Ureter (tissue), 1 donor: Measurements from ENCODE around the gene ZBTB7B. TPM values are rescaled to one million over a fixed set of nuclear protein-coding genes. Genes with fewer than 3 reads are reported as not detected.

Experiments
- DNase-seq: peaks from one replicate; pipeline ENCODE4 v3.0.0-alpha.2; 2020; ENCODE audit warnings: low spot score
- total RNA-seq: library from RNA; stranded (reverse); gene quantifications from one replicate; pipeline ENCODE4 v1.2.4, GENCODE V29; 2023
- donor health status: DM: yes; HTN: yes; CAD: no.

Gene ZBTB7B
- total RNA-seq, 1 donor from 2014 or later: 92.8 TPM

DNA sequence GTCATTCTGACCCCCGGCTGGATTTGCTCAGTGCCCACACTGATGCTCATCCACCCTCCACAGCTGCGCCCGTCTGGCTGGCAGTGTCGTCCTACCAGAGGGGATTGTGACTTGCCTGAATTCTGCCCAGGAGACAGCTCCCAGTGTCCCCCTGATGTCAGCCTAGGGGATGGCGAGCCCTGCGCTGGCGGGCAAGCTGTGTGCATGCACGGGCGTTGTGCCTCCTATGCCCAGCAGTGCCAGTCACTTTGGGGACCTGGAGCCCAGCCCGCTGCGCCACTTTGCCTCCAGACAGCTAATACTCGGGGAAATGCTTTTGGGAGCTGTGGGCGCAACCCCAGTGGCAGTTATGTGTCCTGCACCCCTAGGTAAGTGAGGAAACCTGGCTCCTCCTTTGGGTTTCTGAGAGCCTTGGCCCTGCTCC is 55.2 kb downstream of the ZBTB7B start:
- no peak for DNase-seq

DNA sequence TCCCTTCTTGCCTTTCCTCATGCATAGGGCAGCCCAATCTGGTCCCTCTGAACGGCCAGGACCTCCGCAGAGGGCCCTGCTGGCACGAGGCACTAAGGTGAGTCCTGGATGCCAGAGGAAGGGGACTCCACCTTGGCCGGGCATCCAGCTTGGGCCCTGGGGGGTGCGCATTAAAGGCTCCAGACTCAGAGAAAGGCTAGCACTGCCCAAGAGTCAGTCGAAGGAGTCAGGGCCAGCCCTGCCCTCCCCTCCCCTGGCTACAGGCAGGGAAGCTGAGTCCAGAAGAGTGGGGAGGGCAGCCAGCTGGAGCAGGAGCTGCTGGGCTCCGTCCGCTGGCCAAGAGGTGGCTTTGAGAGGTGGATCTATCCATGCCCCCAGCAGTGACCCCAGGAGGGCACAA is 58.1 kb downstream of the ZBTB7B start:
- DNase-seq: no peak

DNA sequence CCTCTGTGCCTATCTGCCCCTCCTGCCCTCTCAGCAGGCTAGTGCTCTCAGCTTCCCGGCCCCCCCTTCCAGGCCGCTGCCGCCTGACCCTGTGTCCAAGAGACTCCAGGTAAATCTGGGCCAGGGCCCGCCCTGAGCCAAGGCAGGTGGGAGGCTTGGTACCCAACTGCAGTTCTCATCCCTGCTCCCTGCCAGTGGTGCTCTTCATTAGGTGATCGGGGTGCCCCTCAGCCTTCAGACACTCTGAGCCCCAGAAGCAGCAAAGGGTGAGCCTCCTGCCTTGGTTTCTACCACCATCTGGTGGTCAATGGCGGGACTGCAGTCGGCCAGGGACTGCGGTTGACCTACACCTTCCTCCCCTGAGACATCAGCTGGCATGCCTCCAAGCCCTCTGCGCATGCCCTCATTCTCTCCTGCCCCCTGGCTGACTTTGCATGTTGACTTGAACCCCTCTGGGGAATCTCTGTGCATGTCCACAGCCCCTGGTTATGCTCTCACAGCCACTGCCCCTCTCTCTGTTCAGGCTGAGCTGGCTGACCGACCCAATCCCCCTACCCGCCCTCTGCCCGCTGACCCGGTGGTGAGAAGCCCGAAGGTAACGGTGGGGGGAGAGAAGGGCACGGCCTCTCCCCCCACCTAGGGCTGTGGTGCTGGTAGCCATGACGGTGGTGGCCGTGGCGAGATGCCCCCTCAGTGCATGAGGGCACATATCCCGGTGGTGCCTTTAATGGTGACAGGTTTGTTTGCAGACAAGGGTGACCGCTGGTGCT is 59.0 kb downstream of the ZBTB7B start:
- DNase-seq: peak; percentile 90

DNA sequence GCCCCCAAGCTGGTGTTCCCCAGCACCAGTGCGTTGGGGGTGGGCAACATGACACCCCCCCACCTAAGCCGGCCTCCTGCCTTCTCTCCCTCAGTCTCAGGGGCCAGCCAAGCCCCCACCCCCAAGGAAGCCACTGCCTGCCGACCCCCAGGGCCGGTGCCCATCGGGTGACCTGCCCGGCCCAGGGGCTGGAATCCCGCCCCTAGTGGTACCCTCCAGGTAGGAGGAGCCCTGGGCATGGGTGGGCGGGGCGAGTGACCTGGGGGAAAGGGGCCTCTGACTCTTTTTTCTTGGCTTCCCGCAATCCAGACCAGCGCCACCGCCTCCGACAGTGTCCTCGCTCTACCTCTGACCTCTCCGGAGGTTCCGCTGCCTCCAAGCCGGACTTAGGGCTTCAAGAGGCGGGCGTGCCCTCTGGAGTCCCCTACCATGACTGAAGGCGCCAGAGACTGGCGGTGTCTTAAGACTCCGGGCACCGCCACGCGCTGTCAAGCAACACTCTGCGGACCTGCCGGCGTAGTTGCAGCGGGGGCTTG is 59.6 kb downstream of the ZBTB7B start:
- no peak for DNase-seq

DNA sequence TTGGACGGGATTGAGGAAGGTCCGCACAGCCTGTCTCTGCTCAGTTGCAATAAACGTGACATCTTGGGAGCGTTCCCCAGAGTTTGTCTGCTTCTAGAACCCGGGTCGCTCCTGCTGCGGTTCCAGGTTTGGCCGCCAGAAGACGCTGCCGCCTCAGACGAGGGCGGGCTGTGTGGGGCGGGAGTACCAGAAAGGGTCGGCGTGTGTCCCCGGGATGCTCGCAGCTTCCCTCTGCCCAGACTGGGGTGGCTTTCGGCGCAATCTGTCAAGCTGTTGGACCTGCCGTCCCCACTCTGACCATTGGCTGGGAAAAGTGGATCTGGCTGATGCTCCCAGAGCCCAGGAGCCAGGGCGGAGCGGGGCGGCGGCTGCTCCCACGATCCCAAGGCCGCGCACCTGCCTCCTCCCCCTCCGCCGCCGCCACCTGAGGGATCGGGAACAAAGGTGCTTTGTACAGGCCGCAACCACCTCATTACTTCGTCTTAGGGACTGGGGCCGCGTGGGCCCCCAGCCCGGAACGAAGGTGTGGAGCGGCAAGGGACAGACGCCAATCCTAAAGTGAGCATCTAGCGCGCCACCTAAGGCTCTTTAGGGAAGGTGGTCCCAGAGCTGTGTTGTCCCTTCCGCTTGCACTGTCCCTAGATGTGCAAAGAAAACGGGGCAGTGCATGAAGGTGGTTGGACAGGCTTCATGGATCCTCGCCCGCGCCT is 60.3 kb downstream of the ZBTB7B start:
- DNase-seq: no peak

DNA sequence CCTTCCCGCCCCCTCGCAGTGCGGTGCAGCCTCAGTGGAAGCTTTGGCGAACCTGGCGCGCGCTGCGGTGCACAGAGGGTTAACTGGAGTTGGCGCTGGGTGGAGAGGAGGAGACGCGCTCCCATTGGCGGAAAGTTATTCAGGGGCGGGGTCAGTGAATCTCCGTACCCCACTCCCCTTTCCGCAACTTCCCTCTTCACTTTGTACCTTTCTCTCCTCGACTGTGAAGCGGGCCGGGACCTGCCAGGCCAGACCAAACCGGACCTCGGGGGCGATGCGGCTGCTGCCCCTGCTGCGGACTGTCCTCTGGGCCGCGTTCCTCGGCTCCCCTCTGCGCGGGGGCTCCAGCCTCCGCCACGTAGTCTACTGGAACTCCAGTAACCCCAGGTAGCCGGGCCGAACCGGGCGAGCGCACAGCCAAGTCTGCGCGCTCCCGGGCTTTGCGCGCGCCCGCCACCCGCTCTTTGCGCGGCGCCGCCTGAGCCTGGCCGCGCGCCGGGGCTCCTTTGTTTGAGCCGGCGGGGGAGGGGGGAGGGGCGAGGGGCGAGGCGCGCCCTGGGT is 61.0 kb downstream of the ZBTB7B start, which contains the start of gene EFNA4:
TSS of gene EFNA4 (plus strand) at position 191 of the 561 bp plus-strand sequence. CDS start at position 275, 84 bp downstream.
- peak; percentile 91 for DNase-seq

DNA sequence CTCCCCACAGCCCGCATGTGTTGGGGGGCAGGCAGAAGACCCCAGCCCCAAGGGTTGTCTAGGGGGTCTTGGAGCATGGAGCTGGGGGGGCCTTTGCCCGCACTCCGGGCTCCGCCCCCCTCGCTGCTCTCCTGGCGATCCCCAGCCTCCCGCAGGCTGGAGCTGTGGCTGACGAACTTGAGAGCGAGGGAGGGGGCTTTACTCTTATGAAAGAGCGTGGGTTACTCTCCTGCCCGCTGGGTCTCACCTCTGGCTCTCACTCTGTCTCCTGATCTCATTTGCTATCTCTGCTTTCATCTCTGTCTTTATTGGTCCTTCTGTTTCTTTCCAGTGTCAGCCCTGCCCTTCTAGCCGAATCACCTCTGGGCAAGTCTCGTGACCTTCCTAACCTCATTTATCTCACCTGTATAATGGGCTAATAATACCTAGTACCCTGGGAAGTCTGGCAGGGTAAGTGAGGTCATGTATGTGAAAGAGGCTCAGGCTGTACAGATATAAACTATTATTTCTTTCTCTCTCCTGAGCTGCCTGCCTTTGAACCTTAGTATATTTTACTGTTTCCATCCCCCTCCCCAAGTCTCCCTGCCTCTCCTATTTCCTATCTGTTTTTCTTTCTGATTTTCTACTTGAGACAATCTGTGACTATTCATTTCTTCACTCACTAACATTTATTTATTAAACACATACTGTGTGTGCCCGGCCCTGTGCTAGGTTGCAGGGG is 61.7 kb downstream of the ZBTB7B start:
- DNase-seq: no peak

DNA sequence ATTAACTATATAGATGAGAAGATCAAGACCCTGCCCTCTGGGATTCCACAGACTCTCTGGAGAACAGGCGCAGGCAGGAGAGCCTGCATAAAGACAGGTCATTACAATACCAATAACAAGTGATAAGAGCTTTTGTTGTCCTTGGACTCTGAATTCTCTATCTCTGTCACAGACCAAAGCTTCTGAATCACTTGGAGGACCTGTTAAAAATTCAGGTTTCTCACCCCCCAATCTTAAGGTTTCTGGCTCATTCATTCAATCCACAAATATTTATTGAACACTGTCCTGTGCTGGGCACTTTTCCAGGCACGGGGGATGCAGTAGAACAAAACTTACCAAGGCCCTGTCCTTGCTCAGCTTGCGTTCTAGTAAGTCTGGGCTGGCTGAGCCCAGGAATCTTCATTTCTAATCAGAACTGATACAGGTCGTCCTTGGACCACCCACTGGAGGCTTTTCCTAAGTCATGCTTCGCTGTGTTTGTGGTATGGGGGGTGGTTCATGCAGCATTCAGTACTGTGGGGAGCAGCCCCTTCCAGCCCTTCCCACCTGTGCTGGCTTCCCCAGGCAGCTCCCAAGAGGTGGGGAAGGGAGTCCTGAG is 62.3 kb downstream of the ZBTB7B start:
- no peak for DNase-seq

DNA sequence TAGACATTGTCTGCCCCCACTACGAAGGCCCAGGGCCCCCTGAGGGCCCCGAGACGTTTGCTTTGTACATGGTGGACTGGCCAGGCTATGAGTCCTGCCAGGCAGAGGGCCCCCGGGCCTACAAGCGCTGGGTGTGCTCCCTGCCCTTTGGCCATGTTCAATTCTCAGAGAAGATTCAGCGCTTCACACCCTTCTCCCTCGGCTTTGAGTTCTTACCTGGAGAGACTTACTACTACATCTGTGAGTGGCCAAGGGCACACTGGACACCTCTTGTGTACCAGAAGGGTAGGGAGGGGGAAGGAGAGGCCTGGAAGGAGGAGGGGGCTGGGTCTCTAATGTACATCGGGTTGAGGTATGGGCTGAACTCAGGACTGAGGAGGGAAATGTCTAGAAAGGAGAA is 64.2 kb downstream of the ZBTB7B start:
- DNase-seq: no peak

Other genes with a start within 250 kb of the ZBTB7B start
- 5.4 TPM for gene KCNN3, start 132.5 kb upstream of the ZBTB7B start, total RNA-seq
- 41.8 TPM for gene PMVK, start 66.1 kb upstream of the ZBTB7B start, total RNA-seq
- gene PBXIP1, start 46.7 kb upstream of the ZBTB7B start, total RNA-seq: 71.2 TPM
- 35.8 TPM for gene PYGO2, start 41.0 kb upstream of the ZBTB7B start, total RNA-seq
- gene SHC1, start 32.1 kb upstream of the ZBTB7B start, total RNA-seq: 216 TPM
- 24.8 TPM for gene CKS1B, start 28.1 kb upstream of the ZBTB7B start, total RNA-seq
- gene FLAD1, start 19.5 kb upstream of the ZBTB7B start, total RNA-seq: 48.3 TPM
- gene LENEP, start 9.2 kb upstream of the ZBTB7B start, total RNA-seq: 0.94 TPM
- 1.2 TPM for gene DCST2, start 31.0 kb downstream of the ZBTB7B start, total RNA-seq
- not detected for gene DCST1, start 31.0 kb downstream of the ZBTB7B start, total RNA-seq
- gene ADAM15, start 48.5 kb downstream of the ZBTB7B start, total RNA-seq: 152 TPM
- gene EFNA4, start 60.9 kb downstream of the ZBTB7B start, total RNA-seq: 11.2 TPM
- gene EFNA3, start 76.0 kb downstream of the ZBTB7B start, total RNA-seq: 1.1 TPM
- gene EFNA1, start 125.1 kb downstream of the ZBTB7B start, total RNA-seq: 111 TPM
- 63.4 TPM for gene SLC50A1, start 133.1 kb downstream of the ZBTB7B start, total RNA-seq
- 75.4 TPM for gene DPM3, start 137.7 kb downstream of the ZBTB7B start, total RNA-seq
- gene KRTCAP2, start 170.5 kb downstream of the ZBTB7B start, total RNA-seq: 293 TPM
- 1.6 TPM for gene TRIM46, start 171.0 kb downstream of the ZBTB7B start, total RNA-seq
- 54.6 TPM for gene THBS3, start 205.1 kb downstream of the ZBTB7B start, total RNA-seq
- 31.6 TPM for gene MTX1, start 205.9 kb downstream of the ZBTB7B start, total RNA-seq